Measurements from ENCODE around the gene APOL5. TPM values are rescaled to one million over a fixed set of nuclear protein-coding genes. Genes with fewer than 3 reads are reported as not detected.

The APOL5 gene
- total RNA-seq, 4 donors from 2014 or later: 4.2 TPM; not detected in 3

- H3K36me3 ChIP-seq: no peaks in the 10 kb centered on the region
- no peaks in the 10 kb centered on the region for H3K9me3 ChIP-seq
- H3K4me1 ChIP-seq: no peaks in the 10 kb centered on the region
- WGBS, 2 donors: 72 to 78% methylated on average over 4 of the region's 4 CpGs
- no peak for TF ChIP-seq POLR2A (IDR thresholded peaks at IDR 0.05)
- TF ChIP-seq EP300 (IDR thresholded peaks at IDR 0.05): no peak
- TF ChIP-seq, protein P1, sequence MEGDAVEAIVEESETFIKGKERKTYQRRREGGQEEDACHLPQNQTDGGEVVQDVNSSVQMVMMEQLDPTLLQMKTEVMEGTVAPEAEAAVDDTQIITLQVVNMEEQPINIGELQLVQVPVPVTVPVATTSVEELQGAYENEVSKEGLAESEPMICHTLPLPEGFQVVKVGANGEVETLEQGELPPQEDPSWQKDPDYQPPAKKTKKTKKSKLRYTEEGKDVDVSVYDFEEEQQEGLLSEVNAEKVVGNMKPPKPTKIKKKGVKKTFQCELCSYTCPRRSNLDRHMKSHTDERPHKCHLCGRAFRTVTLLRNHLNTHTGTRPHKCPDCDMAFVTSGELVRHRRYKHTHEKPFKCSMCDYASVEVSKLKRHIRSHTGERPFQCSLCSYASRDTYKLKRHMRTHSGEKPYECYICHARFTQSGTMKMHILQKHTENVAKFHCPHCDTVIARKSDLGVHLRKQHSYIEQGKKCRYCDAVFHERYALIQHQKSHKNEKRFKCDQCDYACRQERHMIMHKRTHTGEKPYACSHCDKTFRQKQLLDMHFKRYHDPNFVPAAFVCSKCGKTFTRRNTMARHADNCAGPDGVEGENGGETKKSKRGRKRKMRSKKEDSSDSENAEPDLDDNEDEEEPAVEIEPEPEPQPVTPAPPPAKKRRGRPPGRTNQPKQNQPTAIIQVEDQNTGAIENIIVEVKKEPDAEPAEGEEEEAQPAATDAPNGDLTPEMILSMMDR (IDR thresholded peaks at IDR 0.05): no peak
- H3K27me3 ChIP-seq: no peaks in the 10 kb centered on the region
- no peak overlapping the region for H3K27ac ChIP-seq
- DNase-seq (ENCODE audit: low spot score in 2 of 2): no peak
- H3K4me3 ChIP-seq: no peak overlapping the region
Observed at GRCh38 chr22:35686298-35686697, 31.4 kb upstream of the APOL5 start.

GRCh38 chr22:35687461-35687860 lies 30.2 kb upstream of the APOL5 start:
- H3K27me3 ChIP-seq: no peaks in the 10 kb centered on the region
- no peak for DNase-seq (ENCODE audit: low spot score in 2 of 2)
- no peaks in the 10 kb centered on the region for H3K36me3 ChIP-seq
- no peak overlapping the region for H3K27ac ChIP-seq
- H3K4me1 ChIP-seq: no peaks in the 10 kb centered on the region
- 86 to 91% methylated on average over 6 of the region's 6 CpGs for WGBS, 2 donors
- no peaks in the 10 kb centered on the region for H3K9me3 ChIP-seq
- TF ChIP-seq POLR2A (IDR thresholded peaks at IDR 0.05) (no peak), EP300 (IDR thresholded peaks at IDR 0.05) (no peak)
- TF ChIP-seq, protein P1 (IDR thresholded peaks at IDR 0.05): no peak
- H3K4me3 ChIP-seq: no peak overlapping the region

- TF ChIP-seq POLR2A (IDR thresholded peaks at IDR 0.05) (no peak), EP300 (IDR thresholded peaks at IDR 0.05) (no peak)
- TF ChIP-seq, protein P1 (IDR thresholded peaks at IDR 0.05): no peak
- Histone ChIP-seq H3K4me1 (no peaks in the 10 kb centered on the region), H3K9me3 (no peaks in the 10 kb centered on the region), H3K27ac (no peak overlapping the region), H3K36me3 (no peaks in the 10 kb centered on the region), H3K27me3 (no peaks in the 10 kb centered on the region), H3K4me3 (no peak overlapping the region)
- 75 to 81% methylated on average over 10 of the region's 10 CpGs for WGBS, 2 donors
- DNase-seq (ENCODE audit: low spot score in 2 of 2): no peak
Observed at GRCh38 chr22:35688913-35689675, 28.6 kb upstream of the APOL5 start.

DNA sequence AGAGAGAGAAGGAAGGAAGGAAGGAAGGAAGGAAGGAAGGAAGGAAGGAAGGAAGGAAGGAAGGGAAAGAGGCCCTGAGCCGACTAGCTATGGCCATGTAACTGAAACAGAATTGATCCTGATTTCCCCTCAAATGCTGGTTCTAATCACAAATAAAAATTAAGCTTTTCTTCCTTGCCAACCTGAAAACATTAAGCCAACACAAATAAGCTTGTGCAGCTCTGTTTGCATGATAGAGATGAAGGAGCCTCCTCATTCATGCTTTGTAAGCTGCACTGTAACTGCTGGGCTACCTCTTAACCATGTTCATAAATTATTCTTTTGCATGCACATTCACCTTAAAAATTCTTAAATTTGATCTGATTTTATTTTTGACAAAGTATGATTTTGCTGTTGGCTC lies 27.7 kb upstream of the APOL5 start:
- no peaks in the 10 kb centered on the region for H3K9me3 ChIP-seq
- H3K27ac ChIP-seq: no peak overlapping the region
- no peaks in the 10 kb centered on the region for H3K4me1 ChIP-seq
- DNase-seq (ENCODE audit: low spot score in 2 of 2): no peak
- 38 to 64% methylated on average over 1 of the region's 1 CpG for WGBS, 2 donors
- no peaks in the 10 kb centered on the region for H3K36me3 ChIP-seq
- H3K4me3 ChIP-seq: no peak overlapping the region
- TF ChIP-seq, protein P1 (IDR thresholded peaks at IDR 0.05): no peak
- TF ChIP-seq EP300 (IDR thresholded peaks at IDR 0.05) (no peak), POLR2A (IDR thresholded peaks at IDR 0.05) (no peak)
- H3K27me3 ChIP-seq: no peaks in the 10 kb centered on the region

DNA sequence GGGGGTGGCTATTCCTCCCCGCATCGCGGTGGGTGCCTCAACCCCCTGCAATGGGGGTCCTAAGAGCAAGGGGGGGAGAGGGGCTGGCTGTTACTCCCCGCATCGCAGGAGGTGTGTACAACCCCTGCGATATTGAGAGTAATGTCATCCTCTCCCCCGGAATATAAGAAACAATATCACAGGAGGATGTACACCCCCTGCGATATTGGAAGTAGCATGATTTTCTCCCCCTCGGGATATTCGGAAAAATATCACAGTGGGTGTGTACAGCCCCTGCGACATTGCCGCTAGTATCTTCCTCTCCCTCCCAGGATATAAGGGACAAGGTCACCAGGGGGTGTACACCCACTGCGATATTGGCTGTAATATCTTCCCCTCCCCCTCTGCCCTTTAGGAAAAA lies 22.5 kb upstream of the APOL5 start:
- H3K4me1 ChIP-seq: no peaks in the 10 kb centered on the region
- H3K36me3 ChIP-seq: no peaks in the 10 kb centered on the region
- H3K27ac ChIP-seq: no peak overlapping the region
- H3K27me3 ChIP-seq: no peaks in the 10 kb centered on the region
- H3K4me3 ChIP-seq: no peak overlapping the region
- 83 to 87% methylated on average over 13 of the region's 13 CpGs for WGBS, 2 donors
- no peak for DNase-seq (ENCODE audit: low spot score in 2 of 2)
- no peaks in the 10 kb centered on the region for H3K9me3 ChIP-seq
- TF ChIP-seq, protein P1 (IDR thresholded peaks at IDR 0.05): no peak
- TF ChIP-seq POLR2A (IDR thresholded peaks at IDR 0.05): no peak
- TF ChIP-seq EP300 (IDR thresholded peaks at IDR 0.05): no peak
